Stomach (tissue), 9 donors: ENCODE results near the gene XRCC6. TPM values are rescaled to one million over a fixed set of nuclear protein-coding genes. Genes with fewer than 3 reads are reported as not detected.

ENCODE experiments used
- DNase-seq, 2 donors: peaks; one replicate each; pipeline versions ENCODE4 v3.0.0 to v3.0.0-alpha.2; 2013 to 2019
- H3K27ac ChIP-seq, 5 donors: fragments of 200-600 bp in 4 of 5; sonication (generic) in 4 of 5; one replicate each; pipeline ENCODE4 v1.5.1; 2013 to 2019; ENCODE audit warnings: mild to moderate bottlenecking in 1 of 5, moderate library complexity in 1 of 5
- H3K27me3 ChIP-seq, 3 donors: fragments of 200-600 bp; sonication (generic); one replicate each; pipeline ENCODE4 v1.5.1; 2017 to 2019; ENCODE audit warnings: mixed run types in 1 of 3
- H3K36me3 ChIP-seq, 4 donors: fragments of 200-600 bp; sonication (generic); 1 replicate in 3 of 4; 2 replicates in 1 of 4; pipeline ENCODE4 v1.5.1; 2016 to 2019
- H3K4me1 ChIP-seq, 4 donors: fragments of 200-600 bp; sonication (generic); one replicate each; pipeline ENCODE4 v1.5.1; 2016 to 2019
- H3K4me3 ChIP-seq, 4 donors: fragments of 200-600 bp; sonication (generic) in 3 of 4; one replicate each; pipeline ENCODE4 v1.5.1; 2016 to 2019; ENCODE audit warnings: mild to moderate bottlenecking in 1 of 4
- H3K9me3 ChIP-seq, 4 donors: fragments of 200-600 bp; sonication (generic); one replicate each; pipeline ENCODE4 v1.5.1; 2016 to 2019
- CTCF ChIP-seq, 7 experiments: fragments of 450-650 bp in 4 of 7; fragments of 200-600 bp in 3 of 7; sonication (generic) in 3 of 7; IDR thresholded peaks; one replicate each; pipeline ENCODE4 v1.5.1; 2016 to 2019; ENCODE audit warnings: antibody characterized with exemption in 7 of 7, control low read depth in 2 of 7, mild to moderate bottlenecking in 1 of 7
- EP300 ChIP-seq: sonication (generic); formaldehyde crosslinking; IDR thresholded peaks from one replicate; pipeline ENCODE4 v1.6.1; 2017; ENCODE audit warnings: antibody characterized with exemption
- POLR2A ChIP-seq, 4 donors: fragments of 450-650 bp; IDR thresholded peaks; one replicate each; pipeline ENCODE4 v1.6.1; 2016; ENCODE audit warnings: antibody characterized with exemption in 4 of 4, control low read depth in 2 of 4, mild to moderate bottlenecking in 1 of 4, moderate library complexity in 1 of 4
- POLR2AphosphoS5 ChIP-seq, 3 donors: sonication (generic); formaldehyde crosslinking; IDR thresholded peaks; one replicate each; pipeline ENCODE4 v1.6.1; 2016; ENCODE audit warnings: antibody characterized with exemption in 3 of 3
- WGBS, 5 donors: extraction: QIAGEN DNeasy Blood & Tissue Kit in 3 of 5; methylation state at CpG; one replicate each; pipeline versions ENCODE4 v1.1.5 to v1.1.7; 2013 to 2018; 5-methylcytosine and 5-hydroxymethylcytosine counted together
- intact Hi-C: fragments of 100-400 bp; cut with DNase I; formaldehyde crosslinking; loops from one replicate; pipeline ENCODE4 v1.15.1; 2023; ENCODE audit warnings: low total_unique reads
- polyA plus RNA-seq, 3 donors: library from polyadenylated mRNA; stranded (reverse); fragments of 200-250 nt; gene quantifications; one replicate each; pipeline ENCODE4 v1.2.3, GENCODE V29; 2013
- total RNA-seq, 5 donors: library from RNA; depleted of rRNA; stranded (reverse); fragments of >200 nt; gene quantifications; one replicate each; pipeline versions ENCODE4 v1.1.0 to v1.2.3, GENCODE V29; 2014 to 2016
- donor health status: healthy with polysubstance abuse.
- donor health status: Bipolar disorder and iron deficiency.
- donor health status: healthy.

Gene XRCC6
- total and polyA plus RNA-seq, 8 donors, result 40.3 to 315 (median 133) TPM

DNA sequence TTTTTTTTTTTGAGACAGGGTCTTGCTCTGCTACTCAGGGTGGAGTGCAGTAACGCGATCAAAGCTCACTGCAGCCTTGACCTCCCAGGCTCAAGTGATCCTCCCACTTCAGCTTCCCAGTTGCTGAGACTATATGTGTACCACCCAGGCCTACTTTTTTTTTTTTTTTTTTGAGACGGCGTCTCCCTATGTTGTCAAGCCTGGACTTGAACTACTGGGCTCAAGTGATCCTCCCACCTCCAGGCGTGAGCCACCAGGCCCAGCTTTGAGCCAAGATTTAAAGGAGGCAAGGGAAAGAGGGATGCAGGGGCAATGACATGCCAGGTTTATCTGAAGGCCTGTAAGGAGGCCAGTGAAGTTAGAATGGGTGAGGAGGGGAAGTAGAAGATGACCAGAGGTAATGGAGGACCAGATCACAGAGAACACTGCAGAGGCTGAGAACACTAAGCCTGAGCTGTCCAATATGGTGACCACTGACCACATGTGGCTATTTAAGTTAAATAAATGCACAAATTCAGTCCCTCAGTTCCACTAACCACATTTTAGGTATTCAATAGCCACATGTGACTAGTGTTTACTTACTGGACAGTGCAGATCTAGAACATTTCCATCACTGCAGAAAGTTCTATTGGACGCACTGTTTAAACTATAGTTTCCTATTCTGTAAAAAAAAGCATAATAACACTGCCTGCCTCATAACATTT lies 8.3 kb upstream of the XRCC6 start:
- no peak for DNase-seq
- H3K4me1 ChIP-seq, result peaks cover 0 to 18% (median 12%) of the 10 kb centered on the region in 4 donors
- no peak overlapping the region for H3K27ac ChIP-seq
- no peaks in the 10 kb centered on the region for H3K27me3 ChIP-seq
- TF ChIP-seq POLR2A (IDR thresholded peaks at IDR 0.05), result no peak
- no peak for TF ChIP-seq CTCF (IDR thresholded peaks at IDR 0.05)
- no peak for TF ChIP-seq POLR2AphosphoS5 (IDR thresholded peaks at IDR 0.05)
- TF ChIP-seq EP300, result no peak
- H3K4me3 ChIP-seq, result no peak overlapping the region
- peaks cover 0 to 20% (median 6%) of the 10 kb centered on the region in 4 donors for H3K36me3 ChIP-seq
- WGBS, 5 donors, result 87 to 96% (median 95%) methylated on average over 6 of the region's 6 CpGs
- no peaks in the 10 kb centered on the region for H3K9me3 ChIP-seq
- intact Hi-C loops, result no loop called here

DNA sequence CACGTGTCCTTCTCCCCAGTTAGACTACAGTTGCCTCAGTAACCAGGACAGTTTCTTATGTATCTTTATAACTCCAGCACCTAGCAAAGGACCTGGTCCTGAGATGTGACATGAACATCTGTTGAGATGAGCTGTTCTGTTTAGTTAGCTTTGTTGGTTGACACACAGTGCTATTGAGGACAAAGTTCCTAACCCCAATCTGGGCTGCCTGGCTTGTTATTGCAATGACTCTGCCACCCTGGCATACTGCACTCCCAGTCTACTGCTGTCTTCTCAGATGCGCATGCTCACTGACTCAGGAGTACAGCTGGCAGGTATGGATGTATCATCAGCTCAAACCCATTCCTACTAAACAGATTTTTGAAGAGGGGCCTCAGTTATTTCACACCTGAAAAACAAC lies 7.6 kb upstream of the XRCC6 start:
- TF ChIP-seq CTCF (IDR thresholded peaks at IDR 0.05), result no peak
- TF ChIP-seq POLR2AphosphoS5 (IDR thresholded peaks at IDR 0.05), result no peak
- TF ChIP-seq POLR2A (IDR thresholded peaks at IDR 0.05), result no peak
- no peak for TF ChIP-seq EP300
- Histone ChIP-seq H3K36me3 (peaks cover 0 to 20% (median 3%) of the 10 kb centered on the region in 4 donors), H3K4me1 (peaks cover 0 to 23% (median 12%) of the 10 kb centered on the region in 4 donors), H3K27ac (no peak overlapping the region), H3K9me3 (no peaks in the 10 kb centered on the region), H3K27me3 (no peaks in the 10 kb centered on the region), H3K4me3 (no peak overlapping the region)
- DNase-seq, result no peak
- intact Hi-C loops, result no loop called here
- 86 to 97% (median 95%) methylated on average over 2 of the region's 2 CpGs for WGBS, 5 donors

DNA sequence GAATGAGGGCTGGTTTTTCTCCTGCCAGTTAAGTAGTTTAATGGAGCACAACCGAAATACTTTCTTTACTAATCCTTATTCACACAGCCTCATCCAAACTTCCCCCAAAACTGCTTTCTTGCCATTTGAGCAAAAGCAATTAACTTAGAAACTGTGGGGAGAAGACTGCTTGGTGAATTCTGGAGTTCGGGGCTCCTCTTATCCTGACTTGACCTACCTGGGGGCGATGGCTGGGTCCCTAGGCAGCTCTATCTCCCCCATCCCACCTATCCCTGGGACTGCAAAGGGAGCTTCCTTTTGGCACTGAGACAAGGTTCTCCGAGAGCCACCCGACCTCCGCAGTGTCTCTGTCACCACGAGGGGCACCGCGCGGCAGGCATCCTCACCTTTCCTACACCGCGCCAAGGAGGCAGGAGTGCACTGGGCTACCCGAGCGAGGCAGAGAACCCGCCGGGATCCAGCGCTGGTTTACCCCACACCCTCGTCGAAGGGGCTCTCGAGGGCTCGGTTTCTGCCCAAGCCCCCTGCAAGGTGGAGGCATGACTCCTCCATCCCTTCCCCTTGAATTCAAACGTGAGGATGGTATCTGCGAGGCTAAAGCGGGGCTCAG lies 1.0 kb upstream of the XRCC6 start:
- peaks cover 12 to 28% (median 24%) of the 10 kb centered on the region in 4 donors for H3K36me3 ChIP-seq
- peak overlapping the region; percentile 93 to 99 (median 97) for H3K27ac ChIP-seq
- TF ChIP-seq EP300 (no peak), POLR2AphosphoS5 (IDR thresholded peaks at IDR 0.05) (no peak), POLR2A (IDR thresholded peaks at IDR 0.05) (no peak), CTCF (IDR thresholded peaks at IDR 0.05) (no peak)
- WGBS, 5 donors, result 1 to 4% (median 2%) methylated on average over 19 to 24 of the region's 24 CpGs
- no peaks in the 10 kb centered on the region for H3K9me3 ChIP-seq
- peak; percentile 51 to 71 for DNase-seq
- no peaks in the 10 kb centered on the region for H3K27me3 ChIP-seq
- intact Hi-C loops, result no loop called here
- H3K4me3 ChIP-seq, result peak overlapping the region; percentile 80 to 98 (median 91)
- peaks cover 21 to 64% (median 48%) of the 10 kb centered on the region in 4 donors for H3K4me1 ChIP-seq

- Histone ChIP-seq H3K4me1 (peaks cover 21 to 68% (median 48%) of the 10 kb centered on the region in 4 donors), H3K27me3 (no peaks in the 10 kb centered on the region), H3K4me3 (peak within 1 kb of the TSS; percentile 80 to 98 (median 91)), H3K36me3 (peaks cover 18 to 34% (median 30%) of the 10 kb centered on the region in 4 donors), H3K9me3 (no peaks in the 10 kb centered on the region), H3K27ac (peak within 1 kb of the TSS; percentile 93 to 99 (median 97))
- intact Hi-C loops, result no loop called here
- TF ChIP-seq EP300 (no peak), POLR2AphosphoS5 (IDR thresholded peaks at IDR 0.05) (peak; percentile 79 to 98 (median 96)), POLR2A (IDR thresholded peaks at IDR 0.05) (peak in 2 of 4 donors; percentile 35 to 79)
- DNase-seq, result no peak
- WGBS, 5 donors, result 0% methylated on average over 26 to 40 of the region's 40 CpGs
Measured at GRCh38 chr22:41620589-41621098, 451 bp upstream of the XRCC6 start, which contains the start of gene DESI1. TSS of gene DESI1 (minus strand) at chr22:41621043. CDS start at chr22:41620839, 204 bp downstream.
